ENCODE measurements around the gene MEIS1.
"Not testable (repeated sequence)": the region's sequence is repeated elsewhere in the genome, so short reads cannot be mapped to it uniquely, and the experiment has no call there.

The MEIS1 gene

DNA sequence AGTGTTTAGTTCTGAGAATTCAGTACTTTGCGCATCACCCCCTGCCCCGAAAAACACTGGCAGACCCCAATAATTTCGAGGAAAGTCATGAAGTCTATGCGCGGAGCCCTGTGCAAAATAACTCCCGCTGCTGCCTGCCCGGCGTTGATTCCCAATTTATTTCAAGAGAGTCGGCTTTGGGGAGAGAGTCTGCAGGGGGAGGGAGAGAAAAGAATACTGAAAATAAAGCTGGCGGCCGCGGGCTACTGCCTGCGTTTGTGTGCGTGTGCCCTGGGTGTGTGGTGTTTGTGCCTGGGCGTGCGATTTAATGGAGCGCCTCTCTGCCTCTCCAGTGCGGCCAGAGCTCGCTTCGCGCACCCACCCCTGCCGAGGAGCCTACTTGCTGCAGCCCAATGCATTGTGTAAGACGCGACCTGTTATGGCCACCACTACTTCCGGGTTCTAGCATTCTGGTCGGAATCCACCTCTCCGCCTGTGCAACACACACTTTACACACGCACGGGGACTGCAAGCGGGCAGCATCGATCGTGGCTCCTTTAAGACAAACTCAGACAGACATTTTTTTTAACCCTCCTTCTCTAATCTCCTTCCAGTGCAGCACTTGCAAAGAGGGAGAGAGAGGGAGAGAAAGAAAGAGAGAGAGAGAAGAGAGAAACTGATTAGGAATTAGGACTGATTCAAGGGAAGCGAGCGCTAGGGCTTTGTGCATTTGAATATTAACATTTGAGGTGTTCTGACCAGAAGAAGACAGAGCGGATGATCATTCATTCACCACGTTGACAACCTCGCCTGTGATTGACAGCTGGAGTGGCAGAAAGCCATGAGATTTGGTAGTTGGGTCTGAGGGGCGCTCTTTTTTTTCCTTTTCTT is at the start of gene MEIS1:
Gene MEIS1, plus strand, starts transcription at position 447 of the 870 bp plus-strand sequence. CDS start 732 bp downstream, outside the sequence.
- no peak for DNase-seq (ENCODE audit: low read depth in 2 of 2)

DNA sequence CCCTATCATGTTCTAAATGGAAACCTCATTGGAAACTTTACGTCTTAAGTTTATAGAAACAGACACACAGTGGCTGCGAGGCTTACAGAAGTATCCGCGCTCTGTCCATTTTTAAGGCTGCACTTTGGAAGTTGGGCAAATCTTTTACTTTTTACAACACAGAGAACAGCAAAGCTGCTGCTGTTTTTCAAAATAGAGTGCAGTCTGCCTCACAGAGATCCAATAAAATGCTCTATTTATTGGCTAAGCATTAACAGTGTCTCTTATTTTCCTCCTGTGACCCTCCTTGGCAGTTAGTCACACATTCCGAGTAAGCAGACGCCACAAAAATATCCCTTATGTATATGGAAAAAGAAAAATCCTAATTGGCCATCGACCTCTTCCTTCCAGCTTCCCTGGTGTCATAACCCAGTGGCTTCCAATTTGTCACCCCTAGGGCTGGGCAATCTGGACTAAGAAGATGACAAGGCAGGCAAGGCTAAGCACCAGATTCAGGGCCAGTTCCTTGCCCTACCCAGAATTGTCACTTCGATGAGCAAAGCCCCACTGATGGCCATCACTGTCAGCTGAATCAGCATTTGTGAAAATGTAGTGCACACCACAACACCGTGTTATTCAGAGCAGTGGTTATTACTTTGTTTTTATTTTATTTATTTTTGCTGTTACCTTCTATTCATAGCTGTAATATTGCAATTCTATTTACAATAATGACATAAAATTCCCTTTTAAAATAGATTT is 47.7 kb upstream of the MEIS1 start:
- no peak for DNase-seq (ENCODE audit: low read depth in 2 of 2)

DNA sequence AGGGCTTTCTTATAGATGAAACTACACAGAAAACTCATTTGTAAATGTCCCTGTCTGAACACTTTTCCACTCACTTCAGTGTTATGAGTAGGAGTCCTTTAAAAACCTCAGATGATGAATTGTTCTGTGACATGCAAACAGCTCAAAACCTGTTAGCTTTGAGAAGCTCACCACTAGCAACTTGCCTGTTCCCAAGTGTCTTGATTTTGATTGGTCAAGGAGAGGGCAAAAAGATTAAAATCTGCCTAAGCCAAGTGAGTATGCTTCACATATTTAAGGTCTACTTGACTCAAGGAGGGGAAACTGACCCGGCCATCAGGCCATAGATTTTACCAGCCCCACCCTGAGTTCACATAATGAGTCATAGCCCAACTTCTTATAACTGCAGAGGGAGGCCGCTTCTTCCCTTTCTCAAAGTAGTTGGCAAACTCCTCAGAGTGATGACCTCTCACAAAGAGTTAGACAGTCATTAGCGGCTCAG is 45.2 kb upstream of the MEIS1 start:
- no peak for DNase-seq (ENCODE audit: low read depth in 2 of 2)

DNA sequence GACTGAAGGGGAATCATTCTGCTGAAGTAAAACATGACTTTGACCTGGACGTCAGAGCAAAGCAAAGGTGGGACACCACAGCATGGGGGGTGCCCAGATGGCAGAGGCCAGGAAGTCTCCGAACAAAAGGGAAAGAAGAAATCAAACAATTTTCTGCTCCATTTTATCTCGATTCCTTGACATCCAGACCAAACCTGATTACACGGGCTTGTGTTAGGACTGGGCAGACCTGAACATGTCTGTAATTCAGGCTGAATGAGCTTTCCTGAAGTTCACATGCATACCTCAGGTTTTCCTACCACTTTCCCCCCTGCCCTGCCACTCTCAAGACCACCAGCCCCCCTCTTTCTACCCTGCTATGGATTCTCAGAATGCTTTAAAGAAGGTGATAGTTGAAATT is 44.8 kb upstream of the MEIS1 start:
- DNase-seq (ENCODE audit: low read depth in 2 of 2), result no peak

DNA sequence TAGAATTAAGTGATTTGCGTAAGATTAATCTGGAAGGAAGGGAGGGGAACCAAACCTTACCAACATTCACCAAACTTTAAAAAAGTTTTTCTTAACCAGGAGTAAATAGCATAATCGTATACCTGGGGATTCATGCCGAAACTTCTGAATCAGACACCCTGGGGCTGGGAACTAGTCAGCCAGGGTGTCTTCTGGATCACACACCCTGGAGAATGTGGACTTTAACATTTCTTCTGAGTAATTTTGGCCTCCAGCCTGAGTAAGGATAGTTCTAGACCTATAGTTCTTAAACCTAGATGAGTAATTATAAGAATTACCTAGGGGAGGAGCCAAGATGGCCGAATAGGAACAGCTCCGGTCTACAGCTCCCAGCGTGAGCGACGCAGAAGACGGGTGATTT is 44.1 kb upstream of the MEIS1 start:
- DNase-seq (ENCODE audit: low read depth in 2 of 2), result no peak

DNA sequence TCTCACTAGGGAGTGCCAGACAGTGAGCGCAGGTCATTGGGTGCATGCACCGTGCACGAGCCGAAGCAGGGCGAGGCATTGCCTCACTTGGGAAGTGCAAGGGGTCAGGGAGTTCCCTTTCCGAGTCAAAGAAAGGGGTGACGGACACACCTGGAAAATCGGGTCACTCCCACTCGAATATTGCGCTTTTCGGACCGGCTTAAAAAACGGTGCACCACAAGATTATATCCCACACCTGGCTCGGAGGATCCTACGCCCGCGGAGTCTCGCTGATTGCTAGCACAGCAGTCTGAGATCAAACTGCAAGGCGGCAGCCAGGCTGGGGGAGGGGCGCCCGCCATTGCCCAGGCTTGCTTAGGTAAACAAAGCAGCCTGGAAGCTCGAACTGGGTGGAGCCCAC is 43.7 kb upstream of the MEIS1 start:
- DNase-seq (ENCODE audit: low read depth in 2 of 2), result not testable (repeated sequence)

DNA sequence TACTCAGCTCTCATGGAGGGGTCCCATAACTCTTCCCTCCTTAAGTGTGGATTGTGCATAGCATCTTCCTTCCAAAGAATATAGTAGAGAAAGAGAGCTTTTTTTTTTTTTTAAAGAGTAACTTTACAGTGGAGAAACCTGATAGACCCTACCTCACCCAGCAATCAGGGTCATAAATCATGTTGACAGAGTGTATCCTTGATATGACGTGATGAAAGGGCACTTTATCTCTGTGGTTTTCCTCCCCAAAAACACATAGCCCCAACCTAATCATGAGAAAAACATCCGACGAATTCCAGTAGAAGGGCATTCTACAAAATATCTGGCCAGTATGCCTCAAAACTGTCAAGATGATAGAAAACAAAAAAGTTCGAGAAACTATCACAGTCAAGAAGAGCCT is 29.5 kb upstream of the MEIS1 start:
- DNase-seq (ENCODE audit: low read depth in 2 of 2), result no peak

DNA sequence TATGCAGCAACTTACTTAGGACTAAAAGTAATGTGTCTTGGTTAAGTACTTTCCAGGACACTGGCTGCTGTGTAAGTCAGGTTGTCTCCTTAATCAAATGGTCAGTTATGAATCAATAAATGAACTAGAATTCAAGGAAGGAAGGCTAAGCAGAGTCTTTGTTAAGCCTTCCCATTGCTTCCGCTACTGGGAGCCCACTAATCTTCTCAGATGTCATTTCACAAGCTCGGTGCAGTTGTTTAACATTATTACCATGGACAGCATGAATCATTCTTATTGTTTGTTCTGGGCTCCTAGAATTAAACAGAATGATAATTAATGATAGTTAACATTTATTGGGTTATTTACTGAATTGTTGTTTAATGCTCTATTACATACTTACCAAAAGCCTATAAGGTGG is 26.0 kb upstream of the MEIS1 start:
- no peak for DNase-seq (ENCODE audit: low read depth in 2 of 2)

DNA sequence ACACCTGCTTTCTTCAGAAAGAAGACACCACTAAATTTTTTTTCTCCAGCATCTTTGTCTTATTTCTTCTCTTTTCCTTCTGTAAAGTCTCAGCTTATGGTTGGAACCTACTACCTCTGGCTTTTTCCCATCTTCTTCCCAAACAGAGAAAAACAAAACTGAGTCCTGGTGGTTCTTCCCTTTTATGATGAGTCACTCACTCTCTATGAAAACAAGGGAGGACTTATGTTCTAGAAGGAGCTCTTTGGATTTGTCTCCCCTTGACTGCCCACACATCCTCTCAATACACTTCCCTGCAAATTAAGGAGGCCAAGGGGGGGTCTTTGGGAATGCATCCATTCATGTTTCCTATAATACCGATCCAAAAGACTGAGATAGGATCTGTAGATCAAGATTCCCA is 22.1 kb upstream of the MEIS1 start:
- DNase-seq (ENCODE audit: low read depth in 2 of 2), result no peak

DNA sequence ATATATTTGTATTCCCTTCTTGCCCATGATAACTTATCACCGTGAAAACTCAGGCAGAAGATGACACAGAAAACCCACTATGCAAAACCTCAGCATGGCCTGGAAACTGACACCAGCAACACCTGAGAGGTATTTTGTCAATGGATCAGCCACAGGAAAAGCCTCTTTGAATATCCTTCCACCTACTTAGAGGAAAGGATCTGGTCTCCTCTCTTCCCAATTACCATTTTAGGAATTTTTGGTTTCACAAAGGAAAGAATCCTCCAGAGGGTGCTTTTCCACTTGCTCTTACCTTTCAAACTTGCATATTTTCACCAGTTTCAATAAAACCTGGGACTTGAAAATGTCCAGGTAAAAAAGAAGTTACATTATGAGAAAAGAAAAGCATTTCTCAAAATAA is 20.0 kb upstream of the MEIS1 start:
- no peak for DNase-seq (ENCODE audit: low read depth in 2 of 2)

DNA sequence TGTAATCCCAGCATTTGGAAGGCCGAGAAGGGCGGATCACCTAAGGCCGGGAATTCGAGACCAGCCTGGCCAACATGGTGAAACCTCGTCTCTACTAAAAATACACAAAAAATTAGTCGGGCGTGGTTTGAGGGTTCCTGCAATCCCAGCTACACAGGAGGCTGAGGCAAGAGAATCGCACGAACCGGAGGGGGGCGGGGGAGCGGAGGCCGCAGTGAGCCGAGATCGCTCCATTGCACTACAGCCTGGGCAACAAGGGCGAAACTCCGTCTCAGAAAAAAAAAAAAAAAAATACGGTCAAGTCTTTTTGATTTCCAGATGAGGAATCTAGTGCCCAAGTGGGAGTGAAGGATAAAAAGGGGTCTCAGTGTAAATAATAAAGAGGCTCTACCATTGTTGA is 16.5 kb upstream of the MEIS1 start:
- DNase-seq (ENCODE audit: low read depth in 2 of 2), result no peak

DNA sequence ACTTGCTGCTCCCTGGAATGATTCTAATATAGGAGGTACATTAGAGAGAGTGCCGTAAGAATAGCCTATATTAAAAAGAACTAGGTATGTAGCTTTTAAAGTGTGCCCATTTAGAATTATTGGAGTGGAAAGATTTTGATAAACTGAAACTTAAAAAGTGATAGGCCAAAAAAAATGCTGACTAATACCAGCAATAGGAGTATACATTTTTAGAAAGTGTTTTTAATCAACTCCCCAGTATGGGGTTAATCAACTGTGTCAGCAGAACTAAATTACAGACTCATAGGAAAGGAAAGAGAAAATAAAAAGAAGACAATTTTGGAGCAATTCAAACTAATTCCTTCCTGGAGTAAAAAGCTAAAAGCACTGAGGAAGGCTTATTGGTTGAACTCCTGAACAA is 13.3 kb upstream of the MEIS1 start:
- DNase-seq (ENCODE audit: low read depth in 2 of 2), result no peak

DNA sequence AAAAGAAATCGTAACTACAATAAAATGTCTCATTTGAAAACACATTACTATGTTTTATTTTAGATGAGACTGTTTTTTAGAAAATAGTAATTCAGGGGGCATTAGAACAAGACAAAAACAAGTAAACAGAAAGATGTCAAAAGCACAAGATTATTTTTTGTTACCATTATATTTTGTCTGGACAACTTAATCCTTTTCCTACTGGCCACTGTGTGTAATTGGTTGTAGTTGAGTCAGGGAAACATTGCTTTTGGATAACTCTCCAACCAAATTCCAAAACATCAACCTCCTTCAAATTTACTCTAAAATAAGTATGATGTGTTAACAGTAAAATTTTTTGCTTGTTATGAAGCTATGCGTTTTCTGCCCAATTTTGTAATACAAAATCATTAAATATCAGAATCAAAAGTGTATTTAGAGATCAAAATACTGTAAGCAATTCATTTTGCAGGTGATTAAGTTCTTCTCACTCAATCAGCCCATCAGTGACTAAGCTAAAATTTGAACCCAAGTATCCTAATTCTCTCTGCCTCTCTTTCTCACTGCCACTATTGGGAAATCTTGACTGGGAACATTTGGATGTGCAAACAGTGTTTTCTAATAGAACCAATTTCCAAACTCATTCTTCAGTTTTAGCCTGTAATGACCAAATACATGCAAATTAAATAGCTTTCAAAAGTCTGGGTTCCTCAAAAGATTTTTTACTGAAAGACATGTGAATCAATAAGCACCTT is 11.4 kb upstream of the MEIS1 start:
- no peak for DNase-seq (ENCODE audit: low read depth in 2 of 2)

DNA sequence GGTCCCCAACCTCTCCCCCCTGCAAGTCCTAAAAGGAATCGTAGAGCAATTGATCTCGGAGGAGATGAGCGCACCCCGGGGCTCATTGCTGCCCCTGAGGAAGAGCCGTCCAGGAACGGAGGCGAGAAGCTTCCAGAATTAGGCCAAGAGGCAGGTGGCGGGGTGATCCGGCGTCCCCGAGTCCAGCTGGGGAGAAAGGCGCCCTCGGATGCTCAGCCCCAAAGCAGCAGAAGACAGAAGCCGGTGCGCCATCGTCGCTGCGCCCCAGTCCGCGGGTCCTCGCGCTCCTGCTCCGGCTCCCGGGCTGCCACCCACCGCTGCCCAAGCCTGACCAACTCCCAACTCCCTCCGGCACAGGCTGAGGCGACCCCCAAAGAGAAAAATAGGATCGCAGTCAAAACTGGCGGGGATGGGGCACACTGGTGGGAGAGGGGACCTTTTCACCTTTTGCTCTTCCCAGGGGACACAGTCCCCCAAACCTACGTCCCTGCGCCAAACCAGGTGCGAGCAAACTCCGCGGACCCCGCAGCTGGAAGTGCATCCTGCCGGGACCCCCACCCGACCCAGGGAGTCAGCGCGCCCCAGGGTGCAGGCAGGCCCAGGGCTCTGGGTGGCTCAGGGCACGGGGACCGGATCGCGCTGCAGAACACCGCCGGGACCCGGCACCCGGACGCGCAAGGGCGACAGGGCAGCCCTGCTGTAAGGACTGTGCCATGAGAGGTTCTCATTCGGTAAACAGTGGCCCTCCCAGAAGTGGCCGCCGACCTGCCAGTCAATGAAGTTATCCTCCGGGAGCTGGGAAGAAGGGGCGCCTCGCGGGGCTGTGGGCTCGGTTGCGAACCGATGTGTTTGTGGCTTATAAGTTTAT is 8.4 kb upstream of the MEIS1 start:
- no peak for DNase-seq (ENCODE audit: low read depth in 2 of 2)

DNA sequence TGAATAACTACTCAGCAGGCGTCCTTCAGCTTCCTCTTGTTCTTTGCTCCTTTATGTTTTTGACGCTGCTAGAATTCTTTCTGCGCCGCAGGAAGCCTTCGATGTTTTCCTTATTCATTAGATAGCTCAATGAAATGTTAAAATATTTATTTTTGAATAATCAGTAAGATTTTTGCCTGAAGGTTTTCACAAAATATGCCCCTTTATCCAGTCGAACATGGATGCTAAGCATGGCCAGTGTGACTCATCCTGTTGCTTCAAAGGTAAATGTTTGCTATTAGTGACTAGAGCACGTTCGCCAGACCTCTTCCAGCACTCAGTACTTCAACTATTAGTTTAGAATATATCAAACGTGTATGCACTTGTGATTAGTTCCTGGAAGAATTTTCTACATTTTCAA is 7.6 kb upstream of the MEIS1 start:
- no peak for DNase-seq (ENCODE audit: low read depth in 2 of 2)

DNA sequence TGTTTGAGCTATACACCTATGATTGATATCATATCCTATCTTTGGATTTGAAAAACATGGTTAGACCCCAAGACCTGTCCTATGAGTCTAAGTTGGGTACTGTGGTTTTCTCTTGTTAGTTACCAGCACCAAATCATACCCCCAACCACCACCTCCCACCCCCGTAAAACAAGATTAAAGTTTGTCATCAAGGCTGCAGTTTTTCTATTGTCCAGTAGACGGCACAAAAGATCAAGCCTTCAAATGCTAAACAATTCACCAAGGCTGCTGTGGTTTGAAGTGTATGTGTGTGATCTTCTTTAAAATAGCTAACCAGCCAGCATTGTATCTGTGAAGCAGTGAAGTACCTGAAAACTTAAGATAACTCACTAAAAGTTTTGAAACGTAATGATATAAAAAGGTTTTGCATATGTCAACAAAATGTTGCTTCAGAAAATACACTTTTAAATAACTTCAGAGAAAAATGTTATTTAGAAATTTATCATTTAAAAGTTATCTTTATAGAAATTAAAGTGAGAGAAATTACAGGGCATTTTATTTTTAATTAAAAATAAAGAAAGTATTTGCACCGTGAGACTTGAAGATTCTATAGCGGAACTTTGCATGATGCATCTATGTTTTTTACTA is 5.8 kb upstream of the MEIS1 start:
- no peak for DNase-seq (ENCODE audit: low read depth in 2 of 2)

DNA sequence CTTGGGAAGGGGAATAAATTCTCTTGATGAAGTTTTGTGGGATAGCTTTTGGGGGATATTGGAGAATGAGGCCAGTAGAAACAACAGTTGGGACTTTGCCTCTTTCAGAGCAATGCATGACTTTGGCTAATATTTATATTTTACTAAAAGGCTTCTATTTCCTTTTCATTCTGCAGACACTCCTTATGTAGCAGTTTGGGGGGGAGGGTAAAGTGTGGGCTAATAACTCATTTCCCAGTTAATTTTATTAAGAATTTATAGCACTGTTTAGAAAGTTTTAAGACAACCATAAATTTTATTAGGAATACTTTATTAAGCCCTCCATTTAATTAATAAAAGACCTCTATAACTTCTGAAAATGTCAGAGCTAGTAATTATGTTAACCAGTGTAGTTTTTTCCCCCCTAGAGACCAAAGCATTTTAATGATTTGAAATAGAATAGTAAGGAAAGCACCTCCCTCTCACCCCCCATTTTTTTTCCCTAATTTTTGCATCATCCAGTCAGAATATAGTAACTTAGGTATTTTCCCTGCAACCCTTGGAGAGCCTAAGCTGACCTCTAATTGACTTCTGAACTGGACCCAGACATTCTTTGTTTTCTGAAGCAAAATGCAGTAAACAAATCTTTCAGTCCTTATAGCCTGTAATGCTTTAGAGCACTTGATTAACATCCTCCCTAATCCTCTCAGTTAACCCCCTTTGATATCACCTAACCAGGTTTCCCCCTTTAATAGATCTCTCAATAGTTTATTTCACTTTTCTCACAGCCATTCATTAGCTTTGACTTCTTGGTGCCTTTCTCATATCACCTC is 5.0 kb upstream of the MEIS1 start:
- DNase-seq (ENCODE audit: low read depth in 2 of 2), result no peak

DNA sequence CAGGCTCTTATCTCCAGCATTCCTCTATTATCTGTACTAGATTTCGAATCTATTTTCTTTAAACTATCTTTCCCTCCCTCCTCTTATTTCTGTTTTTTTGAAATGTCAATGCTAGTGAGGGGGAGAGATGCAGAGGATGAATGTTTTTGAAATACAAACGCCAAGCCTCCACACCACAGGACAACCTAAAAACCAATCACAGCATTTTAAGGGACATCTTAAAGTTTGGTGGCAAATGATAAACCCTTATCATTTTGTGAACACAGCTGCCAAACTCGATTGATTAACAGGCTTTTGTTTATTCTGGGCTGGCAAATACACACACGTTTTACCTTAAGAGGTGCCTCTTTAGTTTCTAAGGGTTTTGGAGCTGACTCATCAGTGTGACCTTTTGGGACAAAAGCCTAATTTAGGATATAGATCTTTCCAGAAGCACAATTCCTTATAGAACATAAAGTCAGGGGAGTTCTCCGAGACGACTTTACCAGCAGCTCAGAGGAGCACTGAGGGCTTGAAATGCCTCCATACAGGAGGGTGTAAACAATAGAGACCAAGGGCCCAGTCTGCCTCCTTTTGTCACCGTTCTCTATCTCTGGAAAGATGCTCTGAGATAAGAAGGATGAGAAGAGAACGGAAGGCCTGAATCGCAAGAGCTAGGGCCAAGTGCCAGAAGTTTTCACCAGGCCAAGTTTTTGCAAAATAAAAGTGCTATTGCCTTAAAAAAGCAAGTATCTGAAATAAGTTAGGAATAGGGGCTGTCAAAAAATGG is 4.2 kb upstream of the MEIS1 start:
- DNase-seq (ENCODE audit: low read depth in 2 of 2), result no peak

DNA sequence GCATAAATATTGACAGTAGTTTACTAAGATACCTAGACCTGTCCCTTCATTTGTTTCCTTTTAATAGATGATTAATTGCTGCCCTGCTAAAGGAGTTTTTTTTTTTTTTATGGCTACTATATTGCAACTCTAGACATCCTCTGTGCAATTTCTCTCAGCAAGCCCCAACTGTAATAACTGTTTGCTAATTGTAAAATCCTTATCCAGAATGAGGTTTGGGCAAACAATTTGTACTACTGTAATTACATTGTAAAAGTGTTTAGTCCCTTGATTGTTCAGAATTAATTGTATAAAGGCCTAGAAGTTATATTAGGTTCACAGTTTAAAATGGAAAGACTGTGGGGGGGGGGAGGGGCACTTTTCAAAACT is 3.7 kb upstream of the MEIS1 start:
- no peak for DNase-seq (ENCODE audit: low read depth in 2 of 2)

Data from stimulated activated CD8-positive, alpha-beta memory T cell treated with anti-CD3 and anti-CD28 coated beads, Interleukin-7, amount 100 ng/mL, for 1 hour (primary cell).